Right ventricle myocardium inferior (tissue), 1 donor: ENCODE measurements around the gene FRRS1. TPM values are rescaled to one million over a fixed set of nuclear protein-coding genes. Genes with fewer than 3 reads are reported as not detected.
"Not testable (repeated sequence)": the region's sequence is repeated elsewhere in the genome, so short reads cannot be mapped to it uniquely, and the experiment has no call there.

Source experiments
- ATAC-seq: fragments of 200-7000 bp; cut with Tn5 transposase; one replicate; pipeline ENCODE4 v1.9.1; 2020; ENCODE audit warnings: mild to moderate bottlenecking, moderate library complexity
- DNase-seq: peaks from one replicate; pipeline ENCODE4 v3.0.0; 2021; ENCODE audit errors: missing footprints
- intact Hi-C: fragments of 100-400 bp; cut with DNase I; formaldehyde crosslinking; loops from one replicate; pipeline ENCODE4 v1.11.0; 2022
- long read RNA-seq: library from polyadenylated mRNA; unstranded; transcript quantifications from one replicate; pipeline ENCODE4 v2.0.0, GENCODE V29; 2021
- total RNA-seq: library from RNA; stranded (reverse); fragmentation: NEBNext Ultra II Directional; extraction: Animal tissue kit (Norgen Biotek cat#: 25700); gene quantifications from one replicate; pipeline ENCODE4 v1.2.1, GENCODE V29; 2021
- donor health status: DM: no; HTN: yes; CAD: no; lungs with severe emphysema.

The FRRS1 gene, protein sequence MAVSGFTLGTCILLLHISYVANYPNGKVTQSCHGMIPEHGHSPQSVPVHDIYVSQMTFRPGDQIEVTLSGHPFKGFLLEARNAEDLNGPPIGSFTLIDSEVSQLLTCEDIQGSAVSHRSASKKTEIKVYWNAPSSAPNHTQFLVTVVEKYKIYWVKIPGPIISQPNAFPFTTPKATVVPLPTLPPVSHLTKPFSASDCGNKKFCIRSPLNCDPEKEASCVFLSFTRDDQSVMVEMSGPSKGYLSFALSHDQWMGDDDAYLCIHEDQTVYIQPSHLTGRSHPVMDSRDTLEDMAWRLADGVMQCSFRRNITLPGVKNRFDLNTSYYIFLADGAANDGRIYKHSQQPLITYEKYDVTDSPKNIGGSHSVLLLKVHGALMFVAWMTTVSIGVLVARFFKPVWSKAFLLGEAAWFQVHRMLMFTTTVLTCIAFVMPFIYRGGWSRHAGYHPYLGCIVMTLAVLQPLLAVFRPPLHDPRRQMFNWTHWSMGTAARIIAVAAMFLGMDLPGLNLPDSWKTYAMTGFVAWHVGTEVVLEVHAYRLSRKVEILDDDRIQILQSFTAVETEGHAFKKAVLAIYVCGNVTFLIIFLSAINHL
- 2.8 TPM for total RNA-seq
- long read RNA-seq, partial matches to known transcripts: 0 of 1 reads
- long read RNA-seq, other reads (novel, unspliced or antisense): 1 of 1 reads

DNA sequence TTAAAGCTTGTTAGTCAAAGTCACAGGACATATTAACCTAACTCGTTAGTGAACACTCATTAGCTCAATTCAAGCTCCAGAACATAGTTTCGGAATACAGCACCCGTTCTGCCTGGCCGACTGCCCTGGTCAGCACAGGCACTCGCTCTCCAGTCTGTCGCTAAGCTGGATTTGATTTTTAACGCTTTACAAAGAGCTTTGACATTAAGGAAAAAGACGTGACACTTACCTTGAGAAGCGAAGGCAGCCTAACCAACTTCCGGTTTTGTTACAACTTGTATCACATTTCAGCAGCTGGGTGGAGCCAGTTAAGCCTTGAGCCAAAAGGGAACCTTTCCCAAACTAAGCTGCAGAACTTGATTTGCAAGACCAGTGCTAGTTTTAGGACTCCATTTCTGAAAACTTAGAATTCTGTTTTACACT is at the start of gene FRRS1:
Gene FRRS1 (minus strand): TSS at position 258 of the 423 bp plus-strand sequence. CDS start 17,867 bp downstream, outside the sequence.
- DNase-seq (peak; percentile 75), ATAC-seq (peak; percentile 77)
- intact Hi-C loops: no loop called here

DNA sequence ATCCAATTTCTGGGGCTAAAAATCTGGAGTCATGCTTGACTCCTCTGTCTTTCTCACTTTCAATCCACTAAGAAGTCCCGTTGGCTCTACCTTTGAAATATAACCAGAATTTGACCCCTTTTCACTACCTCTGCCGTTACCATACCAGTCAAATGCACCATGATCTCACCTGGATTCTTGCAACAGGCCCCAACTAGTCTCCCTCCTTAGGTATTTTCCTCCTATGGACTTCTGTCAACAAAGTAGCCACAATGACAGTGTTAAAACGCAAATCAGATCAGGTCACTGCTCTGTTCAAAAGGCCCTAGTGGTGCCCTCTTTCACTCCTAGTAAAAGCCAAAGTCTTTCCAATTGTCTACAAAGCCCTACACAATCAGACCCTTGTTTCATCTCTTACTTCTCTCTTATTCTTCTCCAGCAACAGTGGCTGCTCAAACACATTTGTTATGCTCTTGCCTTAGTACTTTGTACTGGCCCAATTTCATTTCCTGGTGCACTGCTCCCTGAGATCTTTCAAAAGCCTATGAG is 48.0 kb upstream of the FRRS1 start:
- ATAC-seq (no peak), DNase-seq (no peak)
- intact Hi-C loops: no loop called here

- DNase-seq (no peak), ATAC-seq (no peak)
- intact Hi-C loops: no loop called here
Measured at GRCh38 chr1:99811747-99812146, 45.3 kb upstream of the FRRS1 start.

GRCh38 chr1:99811075-99811474 is 44.6 kb upstream of the FRRS1 start:
- DNase-seq (no peak), ATAC-seq (no peak)
- intact Hi-C loops: no loop called here

GRCh38 chr1:99808391-99809115 is 42.1 kb upstream of the FRRS1 start:
- intact Hi-C loops: loop anchor here (5.0 kb wide), 2 partner anchors 649 to 1059 kb away; no protein-coding TSS in a partner anchor
- peak; percentile 84 for ATAC-seq
- DNase-seq: no peak

GRCh38 chr1:99806882-99807281 is 40.4 kb upstream of the FRRS1 start:
- intact Hi-C loops: loop anchor here (5.0 kb wide), 2 partner anchors 650 to 1060 kb away; no protein-coding TSS in a partner anchor
- DNase-seq (no peak), ATAC-seq (no peak)

- no peak for ATAC-seq
- DNase-seq: no peak
- intact Hi-C loops: no loop called here
Measured at GRCh38 chr1:99801584-99801983, 35.1 kb upstream of the FRRS1 start.

- ATAC-seq, intact Hi-C loops, DNase-seq: not testable (repeated sequence)
Measured at GRCh38 chr1:99793861-99794260, 27.4 kb upstream of the FRRS1 start.

DNA sequence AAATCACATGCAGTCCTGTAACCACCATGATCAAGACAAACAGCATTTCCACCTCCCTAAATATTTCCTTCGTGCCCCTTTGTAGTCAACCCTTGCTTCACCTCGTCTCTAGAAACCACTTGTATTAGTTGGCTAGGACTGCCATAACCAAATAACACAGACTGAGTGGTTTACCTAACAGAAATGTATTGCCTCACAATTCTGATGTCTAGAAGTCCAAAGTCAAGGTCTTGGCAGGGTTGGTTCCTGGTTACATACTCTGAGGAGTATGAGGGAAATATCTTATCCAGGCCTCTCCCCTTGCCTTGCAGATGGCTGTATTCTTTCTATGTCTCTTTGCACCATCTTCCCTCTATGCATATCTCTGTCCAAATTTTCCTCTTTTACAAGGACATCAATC is 23.3 kb upstream of the FRRS1 start:
- ATAC-seq (no peak), DNase-seq (no peak)
- intact Hi-C loops: no loop called here

GRCh38 chr1:99788896-99789295 is 22.5 kb upstream of the FRRS1 start:
- ATAC-seq (no peak), DNase-seq (no peak)
- intact Hi-C loops: no loop called here

GRCh38 chr1:99786751-99787501 is 20.5 kb upstream of the FRRS1 start:
- intact Hi-C loops: no loop called here
- ATAC-seq: no peak
- no peak for DNase-seq

- no peak for DNase-seq
- intact Hi-C loops: no loop called here
- no peak for ATAC-seq
Measured at GRCh38 chr1:99784809-99785255, 18.4 kb upstream of the FRRS1 start.

GRCh38 chr1:99784143-99784542 is 17.7 kb upstream of the FRRS1 start:
- ATAC-seq: peak; percentile 77
- no peak for DNase-seq
- intact Hi-C loops: no loop called here

DNA sequence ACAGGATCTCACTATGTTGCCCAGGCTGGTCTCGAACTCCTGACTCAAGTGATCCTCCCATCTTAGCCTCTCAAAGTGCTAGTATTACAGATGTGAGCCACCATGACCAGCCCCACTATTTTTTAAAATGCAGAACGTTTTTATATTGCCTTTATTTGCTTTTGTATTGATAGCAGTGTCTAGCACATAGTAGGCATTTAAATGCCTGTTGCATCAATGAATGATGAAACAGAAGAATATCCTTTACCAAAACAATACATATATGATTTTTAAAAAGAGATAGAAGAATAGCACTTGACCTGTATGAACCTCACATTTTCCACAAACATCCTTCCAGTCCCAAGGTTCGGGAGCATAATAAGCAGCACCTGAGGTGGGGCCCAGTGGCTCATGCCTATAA is 16.5 kb upstream of the FRRS1 start:
- ATAC-seq: no peak
- no peak for DNase-seq
- intact Hi-C loops: no loop called here

GRCh38 chr1:99782397-99782796 is 16.0 kb upstream of the FRRS1 start:
- ATAC-seq: no peak
- no peak for DNase-seq
- intact Hi-C loops: no loop called here

- DNase-seq (no peak), ATAC-seq (peak; percentile 76)
- intact Hi-C loops: no loop called here
Measured at GRCh38 chr1:99781798-99782197, 15.4 kb upstream of the FRRS1 start.

GRCh38 chr1:99777752-99778151 is 11.3 kb upstream of the FRRS1 start:
- DNase-seq (no peak), ATAC-seq (no peak)
- intact Hi-C loops: no loop called here

- no peak for ATAC-seq
- intact Hi-C loops: no loop called here
Measured at GRCh38 chr1:99776120-99776519, 9.7 kb upstream of the FRRS1 start.

More at GRCh38 chr1:99776120-99776519, 9.7 kb upstream of the FRRS1 start:
- DNase-seq: no peak
